Stomach smooth muscle (tissue), 2 donors: ENCODE results near the gene PARP9.
A peak's percentile ranks its signal among the peaks of the same experiment; 100 is the strongest.
"Not testable (repeated sequence)": the region's sequence is repeated elsewhere in the genome, so short reads cannot be mapped to it uniquely, and the experiment has no call there.

ENCODE experiments used
- H3K27ac ChIP-seq: one replicate; pipeline ENCODE4 v1.7.0; 2013; ENCODE audit warnings: mild to moderate bottlenecking, low read length, inconsistent platforms
- H3K27me3 ChIP-seq, 2 donors: one replicate each; pipeline ENCODE4 v1.7.0; 2013; ENCODE audit warnings: low read length in 2 of 2; ENCODE audit not compliant: insufficient read depth in 2 of 2, control insufficient read depth in 1 of 2
- H3K36me3 ChIP-seq, 2 donors: one replicate each; pipeline ENCODE4 v1.7.0; 2013; ENCODE audit warnings: low read length in 2 of 2; ENCODE audit not compliant: control insufficient read depth in 2 of 2, insufficient read depth in 2 of 2
- H3K4me1 ChIP-seq: one replicate; pipeline ENCODE4 v1.7.0; 2013; ENCODE audit warnings: low read length; ENCODE audit not compliant: control insufficient read depth, insufficient read depth
- H3K4me3 ChIP-seq, 2 donors: one replicate each; pipeline ENCODE4 v1.7.0; 2013; ENCODE audit warnings: low read length in 2 of 2
- H3K9ac ChIP-seq, 2 donors: one replicate each; pipeline ENCODE4 v1.7.0; 2013; ENCODE audit warnings: low read length in 2 of 2, mild to moderate bottlenecking in 1 of 2
- H3K9me3 ChIP-seq, 2 donors: one replicate each; pipeline ENCODE4 v1.7.0; 2013; ENCODE audit warnings: low read length in 2 of 2; ENCODE audit not compliant: control insufficient read depth in 2 of 2
- donor health status: healthy.
- donor health status: Pancreatic carcinoma.

The PARP9 gene

GRCh38 chr3:122576174-122576940 lies 12.3 kb upstream of the PARP9 start:
- no peak overlapping the region for H3K27ac ChIP-seq
- H3K9ac ChIP-seq = no peak overlapping the region
- H3K4me1 ChIP-seq = no peaks in the 10 kb centered on the region

GRCh38 chr3:122572940-122573412 lies 8.9 kb upstream of the PARP9 start:
- Histone ChIP-seq H3K9me3 (no peaks in the 10 kb centered on the region), H3K27ac (no peak overlapping the region), H3K36me3 (peaks cover 23 to 30% of the 10 kb centered on the region in 2 donors)

More at GRCh38 chr3:122576174-122576940, 12.3 kb upstream of the PARP9 start:
- H3K36me3 ChIP-seq = peaks cover 10 to 14% of the 10 kb centered on the region in 2 donors
- H3K9me3 ChIP-seq = no peaks in the 10 kb centered on the region
- no peak overlapping the region for H3K4me3 ChIP-seq
- H3K27me3 ChIP-seq = peaks cover 0 to 3% of the 10 kb centered on the region in 2 donors

GRCh38 chr3:122568755-122569154 lies 4.7 kb upstream of the PARP9 start:
- peak overlapping the region; percentile 3 for H3K27ac ChIP-seq
- no peak overlapping the region for H3K9ac ChIP-seq
- no peaks in the 10 kb centered on the region for H3K27me3 ChIP-seq
- H3K4me1 ChIP-seq = peaks cover 12% of the 10 kb centered on the region
- peaks cover 40 to 43% of the 10 kb centered on the region in 2 donors for H3K36me3 ChIP-seq
- no peak overlapping the region for H3K4me3 ChIP-seq
- no peaks in the 10 kb centered on the region for H3K9me3 ChIP-seq

More at GRCh38 chr3:122572940-122573412, 8.9 kb upstream of the PARP9 start:
- Histone ChIP-seq H3K4me3 (no peak overlapping the region), H3K27me3 (peaks cover 0 to 3% of the 10 kb centered on the region in 2 donors), H3K9ac (no peak overlapping the region), H3K4me1 (peaks cover 6% of the 10 kb centered on the region)

GRCh38 chr3:122568131-122568530 lies 4.0 kb upstream of the PARP9 start:
- Histone ChIP-seq H3K4me1 (peaks cover 18% of the 10 kb centered on the region), H3K36me3 (peaks cover 37 to 40% of the 10 kb centered on the region in 2 donors), H3K27ac (peak overlapping the region; percentile 3)
- H3K9me3 ChIP-seq, H3K27me3 ChIP-seq, H3K9ac ChIP-seq, H3K4me3 ChIP-seq: not testable (repeated sequence)

- Histone ChIP-seq H3K9me3 (no peaks in the 10 kb centered on the region), H3K4me1 (peaks cover 18% of the 10 kb centered on the region)
Observed at GRCh38 chr3:122563717-122564025, 429 bp downstream of the PARP9 start.

GRCh38 chr3:122562923-122563716 lies 980 bp downstream of the PARP9 start:
- Histone ChIP-seq H3K36me3 (peaks cover 19 to 24% of the 10 kb centered on the region in 2 donors), H3K9ac (peak overlapping the region; percentile 85 to 86), H3K27me3 (no peaks in the 10 kb centered on the region)

More at GRCh38 chr3:122563717-122564025, 429 bp downstream of the PARP9 start:
- Histone ChIP-seq H3K9ac (peak overlapping the region; percentile 85 to 86), H3K4me3 (peak overlapping the region; percentile 88 to 90), H3K27ac (peak overlapping the region; percentile 83), H3K27me3 (no peaks in the 10 kb centered on the region), H3K36me3 (peaks cover 16 to 20% of the 10 kb centered on the region in 2 donors)

GRCh38 chr3:122560680-122561079 lies 3.4 kb downstream of the PARP9 start:
- Histone ChIP-seq H3K4me1 (peaks cover 15% of the 10 kb centered on the region), H3K9ac (no peak overlapping the region), H3K9me3 (no peaks in the 10 kb centered on the region), H3K4me3 (peak overlapping the region in 1 of 2 donors; percentile 15), H3K36me3 (peaks cover 21 to 25% of the 10 kb centered on the region in 2 donors), H3K27ac (no peak overlapping the region), H3K27me3 (no peaks in the 10 kb centered on the region)

More at GRCh38 chr3:122562923-122563716, 980 bp downstream of the PARP9 start:
- Histone ChIP-seq H3K4me1 (peaks cover 15% of the 10 kb centered on the region), H3K27ac (peak overlapping the region; percentile 83), H3K9me3 (no peaks in the 10 kb centered on the region), H3K4me3 (peak overlapping the region; percentile 88 to 90)

GRCh38 chr3:122559906-122560305 lies 4.2 kb downstream of the PARP9 start:
- peaks cover 13% of the 10 kb centered on the region for H3K4me1 ChIP-seq
- no peak overlapping the region for H3K4me3 ChIP-seq
- no peak overlapping the region for H3K9ac ChIP-seq
- no peaks in the 10 kb centered on the region for H3K27me3 ChIP-seq
- no peaks in the 10 kb centered on the region for H3K9me3 ChIP-seq
- H3K27ac ChIP-seq = no peak overlapping the region
- H3K36me3 ChIP-seq = peaks cover 25 to 32% of the 10 kb centered on the region in 2 donors

GRCh38 chr3:122558605-122559004 lies 5.5 kb downstream of the PARP9 start:
- peaks cover 28 to 37% of the 10 kb centered on the region in 2 donors for H3K36me3 ChIP-seq
- H3K9me3 ChIP-seq = no peaks in the 10 kb centered on the region
- peaks cover 9% of the 10 kb centered on the region for H3K4me1 ChIP-seq
- H3K4me3 ChIP-seq = no peak overlapping the region
- H3K9ac ChIP-seq = no peak overlapping the region
- no peaks in the 10 kb centered on the region for H3K27me3 ChIP-seq
- no peak overlapping the region for H3K27ac ChIP-seq

- H3K36me3 ChIP-seq = peaks cover 28 to 37% of the 10 kb centered on the region in 2 donors
- no peak overlapping the region for H3K27ac ChIP-seq
Observed at GRCh38 chr3:122557356-122557755, 6.7 kb downstream of the PARP9 start.

More at GRCh38 chr3:122557356-122557755, 6.7 kb downstream of the PARP9 start:
- H3K27me3 ChIP-seq = no peaks in the 10 kb centered on the region
- H3K4me1 ChIP-seq = no peaks in the 10 kb centered on the region
- no peaks in the 10 kb centered on the region for H3K9me3 ChIP-seq
- no peak overlapping the region for H3K4me3 ChIP-seq
- no peak overlapping the region for H3K9ac ChIP-seq
